ENCODE results near the gene SV2C.

Gene SV2C

GRCh38 chr5:76256116-76256889 is 173.1 kb downstream of the SV2C start:
- peak; percentile 65 for DNase-seq (ENCODE audit: low spot score)

GRCh38 chr5:76257225-76257833 is 174.1 kb downstream of the SV2C start:
- no peak for DNase-seq (ENCODE audit: low spot score)

- no peak for DNase-seq (ENCODE audit: low spot score)
Observed at GRCh38 chr5:76257897-76258296, 174.7 kb downstream of the SV2C start.

GRCh38 chr5:76264681-76265080 is 181.5 kb downstream of the SV2C start:
- no peak for DNase-seq (ENCODE audit: low spot score)

GRCh38 chr5:76269259-76269931 is 186.2 kb downstream of the SV2C start:
- DNase-seq (ENCODE audit: low spot score), result no peak

GRCh38 chr5:76269932-76270610 is 186.9 kb downstream of the SV2C start:
- DNase-seq (ENCODE audit: low spot score), result no peak

- no peak for DNase-seq (ENCODE audit: low spot score)
Observed at GRCh38 chr5:76271836-76272235, 188.7 kb downstream of the SV2C start.

- DNase-seq (ENCODE audit: low spot score), result no peak
Observed at GRCh38 chr5:76273206-76273885, 190.2 kb downstream of the SV2C start.

GRCh38 chr5:76274571-76274970 is 191.4 kb downstream of the SV2C start:
- DNase-seq (ENCODE audit: low spot score), result no peak

GRCh38 chr5:76277736-76278135 is 194.6 kb downstream of the SV2C start:
- DNase-seq (ENCODE audit: low spot score), result no peak

- DNase-seq (ENCODE audit: low spot score), result no peak
Observed at GRCh38 chr5:76278261-76278789, 195.1 kb downstream of the SV2C start.

GRCh38 chr5:76280494-76280893 is 197.3 kb downstream of the SV2C start:
- DNase-seq (ENCODE audit: low spot score), result no peak

GRCh38 chr5:76283670-76284069 is 200.5 kb downstream of the SV2C start:
- DNase-seq (ENCODE audit: low spot score), result no peak

GRCh38 chr5:76289692-76290091 is 206.5 kb downstream of the SV2C start:
- DNase-seq (ENCODE audit: low spot score), result no peak

GRCh38 chr5:76290321-76290757 is 207.2 kb downstream of the SV2C start:
- DNase-seq (ENCODE audit: low spot score), result no peak

- DNase-seq (ENCODE audit: low spot score), result no peak
Observed at GRCh38 chr5:76291305-76292077, 208.3 kb downstream of the SV2C start.

- DNase-seq (ENCODE audit: low spot score), result peak; percentile 10
Observed at GRCh38 chr5:76292620-76293322, 209.6 kb downstream of the SV2C start.

GRCh38 chr5:76294573-76294972 is 211.4 kb downstream of the SV2C start:
- no peak for DNase-seq (ENCODE audit: low spot score)

- DNase-seq (ENCODE audit: low spot score), result no peak
Observed at GRCh38 chr5:76298852-76299251, 215.7 kb downstream of the SV2C start.

- DNase-seq (ENCODE audit: low spot score), result no peak
Observed at GRCh38 chr5:76299592-76299991, 216.4 kb downstream of the SV2C start.

All from globus pallidus (tissue), 1 donor.